Left renal pelvis (tissue), 4 donors: ENCODE measurements around the gene MATN4. TPM values are rescaled to one million over a fixed set of nuclear protein-coding genes. Genes with fewer than 3 reads are reported as not detected.
"Not testable (repeated sequence)": the region's sequence is repeated elsewhere in the genome, so short reads cannot be mapped to it uniquely, and the experiment has no call there.

Experiments used
- DNase-seq, 4 donors: peaks; one replicate each; pipeline ENCODE4 v3.0.0-alpha.2; 2013; ENCODE audit warnings: low read depth in 4 of 4, low spot score in 3 of 4
- polyA plus RNA-seq, 4 donors: library from polyadenylated mRNA; unstranded; fragments of 120-200 nt; gene quantifications; one replicate each; pipeline ENCODE4 v1.2.1, GENCODE V29; 2013; ENCODE audit not compliant: insufficient read length in 4 of 4

MATN4 gene, protein sequence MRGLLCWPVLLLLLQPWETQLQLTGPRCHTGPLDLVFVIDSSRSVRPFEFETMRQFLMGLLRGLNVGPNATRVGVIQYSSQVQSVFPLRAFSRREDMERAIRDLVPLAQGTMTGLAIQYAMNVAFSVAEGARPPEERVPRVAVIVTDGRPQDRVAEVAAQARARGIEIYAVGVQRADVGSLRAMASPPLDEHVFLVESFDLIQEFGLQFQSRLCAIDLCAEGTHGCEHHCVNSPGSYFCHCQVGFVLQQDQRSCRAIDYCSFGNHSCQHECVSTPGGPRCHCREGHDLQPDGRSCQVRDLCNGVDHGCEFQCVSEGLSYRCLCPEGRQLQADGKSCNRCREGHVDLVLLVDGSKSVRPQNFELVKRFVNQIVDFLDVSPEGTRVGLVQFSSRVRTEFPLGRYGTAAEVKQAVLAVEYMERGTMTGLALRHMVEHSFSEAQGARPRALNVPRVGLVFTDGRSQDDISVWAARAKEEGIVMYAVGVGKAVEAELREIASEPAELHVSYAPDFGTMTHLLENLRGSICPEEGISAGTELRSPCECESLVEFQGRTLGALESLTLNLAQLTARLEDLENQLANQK
- 1 to 10 TPM in 1 of 4 donors, under 1 TPM in 3; 0.19 to 3.2 (median 0.41) TPM for polyA plus RNA-seq

DNA sequence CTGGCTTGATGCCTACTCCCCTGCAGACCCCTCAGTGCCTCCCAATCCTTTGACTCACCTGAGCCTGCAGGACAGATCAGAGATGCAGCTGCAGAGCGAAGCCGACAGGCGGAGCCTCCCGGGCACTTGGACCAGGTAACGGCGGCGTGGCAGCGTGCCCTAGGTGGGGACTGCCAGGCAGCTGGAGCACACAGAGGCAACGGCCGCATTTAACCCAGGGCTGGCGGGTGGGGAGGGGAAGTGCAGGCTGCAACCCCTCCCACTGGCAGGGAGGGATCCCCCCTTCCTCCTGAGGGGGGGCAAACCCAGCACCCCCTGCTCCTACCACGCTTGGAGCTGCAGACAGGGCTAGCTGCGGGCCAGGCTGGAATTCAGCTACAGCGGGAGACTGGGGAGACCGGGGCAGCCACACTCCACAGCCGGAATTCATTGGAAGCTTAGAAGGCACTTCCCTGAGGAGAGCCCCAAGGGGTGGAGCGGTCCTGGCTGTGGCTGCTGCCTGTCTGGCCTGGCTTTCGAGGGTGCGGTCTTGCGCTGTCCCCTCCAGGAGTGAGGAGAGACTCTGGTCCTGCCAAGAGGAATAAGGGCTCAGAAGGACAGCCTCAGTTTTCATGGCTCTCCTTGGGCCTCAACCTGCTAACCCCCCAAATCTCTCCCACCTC is at the start of gene MATN4:
Gene MATN4 (minus strand): TSS at position 183 of the 662 bp plus-strand sequence. CDS start 2,717 bp downstream, outside the sequence.
- DNase-seq: no peak

DNA sequence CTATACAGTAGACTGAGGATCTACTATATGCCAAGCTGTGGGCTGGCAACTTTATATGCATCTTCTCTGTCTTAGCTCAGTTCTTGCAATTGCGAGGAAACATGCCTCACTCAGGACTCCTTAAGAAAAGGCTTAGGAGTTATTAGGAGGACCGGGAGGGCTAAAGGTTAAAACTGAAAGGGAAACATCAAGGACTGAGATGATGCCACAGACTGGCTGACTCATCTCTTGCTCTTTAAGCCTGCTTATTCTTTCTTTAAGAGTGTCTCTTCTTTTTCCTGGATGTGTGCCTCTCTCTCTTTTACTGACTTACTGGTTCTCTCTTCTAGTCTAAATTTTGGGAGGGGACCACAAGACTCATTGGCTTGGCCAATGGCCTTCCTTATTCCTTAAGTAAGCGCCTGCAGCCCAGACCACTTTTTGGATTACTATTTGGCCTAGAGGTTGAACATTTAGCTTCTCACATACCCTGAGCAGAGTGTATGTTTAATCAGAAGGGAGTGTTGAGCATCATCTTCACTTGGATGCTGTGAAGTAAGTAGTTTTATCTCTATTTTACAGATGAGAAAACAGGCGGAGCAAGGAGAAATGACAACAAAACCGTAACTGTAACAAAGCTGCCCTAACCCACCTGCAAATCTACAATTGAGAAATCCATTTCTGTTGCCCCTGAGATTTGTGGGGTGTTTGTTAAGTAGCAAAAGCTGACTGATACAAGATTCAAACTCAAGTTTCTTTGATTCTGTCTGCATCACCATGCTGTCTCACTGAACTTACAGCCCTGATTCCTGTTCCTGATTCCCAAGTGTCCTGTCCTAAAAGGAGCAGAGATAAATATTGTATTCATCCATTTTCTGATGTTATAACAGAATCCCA is 47.3 kb upstream of the MATN4 start:
- no peak for DNase-seq

GRCh38 chr20:45354423-45355208 is 46.5 kb upstream of the MATN4 start:
- no peak for DNase-seq

GRCh38 chr20:45353746-45354145 is 45.6 kb upstream of the MATN4 start:
- no peak for DNase-seq

DNA sequence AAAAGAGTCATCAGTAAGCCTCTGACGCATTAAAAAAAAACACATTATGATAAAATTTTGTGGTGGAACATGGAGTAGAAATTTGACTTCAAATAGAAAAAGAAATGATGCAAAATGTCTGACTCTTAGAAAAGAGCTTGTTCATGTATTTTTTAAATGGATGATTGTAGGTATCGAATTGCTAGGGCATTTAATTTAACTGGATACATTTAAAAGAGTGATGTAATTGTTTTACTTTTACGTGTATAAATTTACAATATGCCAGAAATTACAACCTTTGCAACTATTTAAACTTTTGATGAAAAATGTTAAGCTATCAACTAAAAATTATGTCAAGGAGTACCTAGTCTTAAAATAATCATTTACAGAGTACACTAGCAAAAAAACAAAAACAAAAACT is 44.6 kb upstream of the MATN4 start:
- no peak for DNase-seq

DNA sequence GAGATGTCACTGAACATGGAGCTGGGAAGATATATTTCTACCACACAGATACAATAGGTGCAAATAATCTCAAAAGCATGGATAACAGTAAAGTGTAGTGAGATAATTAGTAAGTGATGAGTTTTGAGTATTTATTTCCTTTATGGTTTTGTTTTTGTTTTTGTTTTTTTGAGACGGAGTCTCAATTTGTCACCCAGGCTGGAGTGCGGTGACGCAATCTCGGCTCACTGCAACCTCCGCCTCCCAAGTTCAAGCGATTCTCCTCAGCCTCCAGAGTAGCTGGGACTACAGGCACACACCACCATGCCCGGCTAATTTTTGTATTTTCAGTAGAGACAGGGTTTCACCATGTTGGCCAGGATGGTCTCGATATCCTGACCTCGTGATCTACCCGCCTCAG is 42.7 kb upstream of the MATN4 start:
- DNase-seq: not testable (repeated sequence)

GRCh38 chr20:45350217-45350616 is 42.1 kb upstream of the MATN4 start:
- DNase-seq: no peak

DNA sequence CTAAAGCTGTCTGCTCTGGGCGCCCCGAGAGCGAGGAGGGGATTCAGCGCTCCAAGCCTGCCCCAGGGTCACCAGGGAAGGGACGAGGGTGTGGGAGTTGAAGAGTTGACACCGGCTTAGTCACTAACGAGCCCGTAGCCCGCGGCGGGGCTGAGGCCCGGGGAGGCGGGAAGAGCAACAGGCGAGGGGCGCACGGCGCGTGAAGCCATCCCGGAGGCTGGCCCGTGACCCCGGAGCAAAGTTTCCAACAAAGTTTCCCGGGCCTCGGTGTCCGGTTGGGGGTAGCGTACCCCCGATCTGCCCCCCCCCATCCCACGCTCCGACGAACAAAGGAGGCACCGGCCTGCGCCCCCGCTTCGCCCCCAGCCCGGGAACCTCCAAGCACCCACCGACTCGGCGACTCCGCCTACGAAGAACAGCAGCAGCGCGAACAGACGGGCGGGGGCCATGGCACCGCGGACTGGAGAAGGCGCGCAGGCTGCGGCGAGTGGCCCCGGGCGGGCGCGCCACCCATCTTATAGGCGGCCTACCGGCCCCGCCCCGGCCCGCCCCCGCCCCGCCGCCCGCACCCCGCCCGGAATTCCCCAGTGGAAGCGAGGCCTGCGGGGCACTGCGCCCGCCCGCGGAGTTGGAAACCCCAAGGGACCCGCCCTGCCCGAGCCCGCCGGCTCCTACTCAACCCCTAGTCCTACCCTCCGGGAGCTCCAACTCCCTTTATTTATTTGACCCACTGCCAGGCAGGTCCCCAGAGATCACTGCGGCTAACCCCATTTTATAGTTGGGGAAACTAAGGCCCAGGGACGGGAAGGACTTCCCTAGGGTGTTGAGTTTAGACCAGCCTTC is 40.1 kb upstream of the MATN4 start, which contains the start of gene SDC4:
Gene SDC4 (minus strand): TSS at position 489 of the 843 bp plus-strand sequence. CDS start 40 bp downstream, at position 449.
- DNase-seq: no peak

- no peak for DNase-seq
Observed at GRCh38 chr20:45347297-45347935, 39.3 kb upstream of the MATN4 start.

DNA sequence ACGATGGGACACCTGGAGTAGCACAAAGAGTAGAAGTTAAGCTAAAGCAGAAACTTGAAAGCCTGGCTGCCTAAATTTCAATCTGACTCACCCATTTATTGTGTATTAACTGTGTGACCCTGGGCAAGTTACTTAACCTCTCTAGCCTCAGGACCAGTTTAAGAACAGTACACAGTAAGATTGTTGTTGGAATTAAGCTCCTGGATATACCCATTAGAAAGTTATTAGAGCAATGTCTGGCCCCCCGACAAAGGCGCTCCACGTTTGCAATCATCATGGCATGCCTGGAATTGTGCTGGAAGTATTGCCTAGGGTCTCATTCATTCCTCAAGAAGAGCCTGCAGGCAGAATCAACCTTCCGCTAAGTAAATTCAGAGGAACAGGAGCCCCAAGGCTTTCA is 38.8 kb upstream of the MATN4 start:
- no peak for DNase-seq

DNA sequence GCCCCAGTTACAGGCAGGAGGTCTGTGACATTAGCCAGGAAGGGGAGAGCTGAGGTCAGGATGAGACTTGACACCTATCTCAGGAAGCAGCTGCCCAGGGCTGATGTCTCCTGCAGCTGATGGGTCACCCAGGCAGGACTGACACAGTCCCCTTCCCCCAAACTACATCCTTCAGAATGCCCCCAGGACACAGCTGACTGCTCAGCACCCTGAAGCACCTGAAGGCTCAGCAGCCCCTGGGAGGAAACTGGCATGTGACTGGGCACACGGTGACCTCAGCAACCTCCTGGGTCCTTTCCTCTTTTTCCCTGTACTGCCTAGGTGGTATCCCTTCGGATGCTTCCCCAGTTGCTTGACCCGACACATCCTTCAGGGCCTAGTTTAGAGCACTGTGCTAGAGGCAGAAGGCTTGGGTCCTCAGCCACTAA is 38.2 kb upstream of the MATN4 start:
- DNase-seq: no peak

- DNase-seq: no peak
Observed at GRCh38 chr20:45345104-45345936, 37.2 kb upstream of the MATN4 start.

GRCh38 chr20:45344168-45344860 is 36.2 kb upstream of the MATN4 start:
- DNase-seq: no peak

DNA sequence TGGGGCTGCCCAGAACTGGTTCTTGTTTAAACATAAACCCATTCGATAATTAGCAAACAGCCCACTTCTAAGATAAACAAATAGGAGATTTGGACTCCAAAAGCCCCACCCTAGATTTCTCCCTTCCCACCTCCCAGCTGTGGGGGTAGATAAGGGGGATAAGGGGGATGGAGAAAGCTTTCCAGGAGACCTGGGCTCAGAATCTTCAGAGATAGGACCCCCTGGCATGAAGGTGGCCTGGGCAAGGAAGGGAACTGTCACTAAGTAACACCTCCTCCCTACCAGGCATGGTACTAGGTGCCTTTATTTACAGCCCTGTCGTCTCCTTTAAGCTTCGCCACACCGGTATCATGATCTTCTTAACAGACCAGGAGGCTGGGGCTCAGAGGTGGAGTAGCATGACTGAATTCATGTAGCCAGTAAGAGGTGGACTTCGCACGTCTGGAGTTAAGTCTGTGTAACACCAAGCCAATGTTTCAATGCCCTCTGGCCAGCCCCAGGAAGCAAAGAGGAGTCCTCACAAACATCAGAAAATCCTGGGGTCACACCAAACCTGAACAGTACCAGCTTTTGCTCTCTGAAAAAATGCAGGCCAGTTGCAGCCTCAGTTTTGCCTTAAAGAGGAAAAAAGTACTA is 35.6 kb upstream of the MATN4 start:
- DNase-seq: no peak

- DNase-seq: no peak
Observed at GRCh38 chr20:45342855-45343531, 34.9 kb upstream of the MATN4 start.
